CD4-positive, alpha-beta memory T cell (primary cell): ENCODE measurements around the gene FMN1. TPM values are rescaled to one million over a fixed set of nuclear protein-coding genes. Genes with fewer than 3 reads are reported as not detected.

Experiments used
- CTCF ChIA-PET: fragments of 350-600 bp; sonication (Branson Sonifier 250); formaldehyde crosslinking; loops from one replicate; lab custom pipeline; 2021; ENCODE audit warnings: inconsistent platforms; ENCODE audit not compliant: partially characterized antibody; lab: Charles Lee
- POLR2A ChIA-PET: fragments of 350-600 bp; sonication (Branson Sonifier 250); formaldehyde crosslinking; loops from one replicate; lab custom pipeline; 2021; ENCODE audit not compliant: partially characterized antibody; lab: Charles Lee
- DNase-seq, 5 donors: peaks; one replicate each; pipeline versions ENCODE4 v3.0.0 to v3.0.0-alpha.2; 2020 to 2022; ENCODE audit warnings: mixed read lengths in 1 of 5
- H3K27ac ChIP-seq: one replicate; pipeline ENCODE4 v1.7.0; 2013; ENCODE audit warnings: low read depth, low read length
- H3K27me3 ChIP-seq: 2 replicates; pipeline ENCODE4 v1.7.0; 2013; ENCODE audit warnings: mild to moderate bottlenecking, low read length, moderate library complexity; ENCODE audit not compliant: insufficient read depth
- H3K36me3 ChIP-seq: 2 replicates; pipeline ENCODE4 v1.7.0; 2013; ENCODE audit warnings: mild to moderate bottlenecking, low read length, moderate library complexity; ENCODE audit not compliant: insufficient read depth
- H3K4me1 ChIP-seq: 2 replicates; pipeline ENCODE4 v1.7.0; 2013; ENCODE audit warnings: mild to moderate bottlenecking, low read length, moderate library complexity; ENCODE audit not compliant: insufficient read depth
- H3K4me3 ChIP-seq, 2 donors: one replicate each; pipeline ENCODE4 v1.7.0; 2013; ENCODE audit warnings: low read length in 2 of 2, mild to moderate bottlenecking in 1 of 2
- H3K9me3 ChIP-seq, 2 donors: one replicate each; pipeline ENCODE4 v1.7.0; 2013; ENCODE audit warnings: low read length in 2 of 2, control low read depth in 1 of 2; ENCODE audit not compliant: control insufficient read depth in 1 of 2
- H3K27ac Mint-ChIP-seq, 7 donors: one replicate each; pipeline ENCODE4 v1.8.0; 2020 to 2021; ENCODE audit warnings: mixed read lengths in 7 of 7, mild to moderate bottlenecking in 6 of 7, inconsistent platforms in 3 of 7, moderate library complexity in 3 of 7
- H3K27me3 Mint-ChIP-seq, 2 donors: one replicate each; pipeline ENCODE4 v1.8.0; 2020 to 2021; ENCODE audit warnings: mixed read lengths in 2 of 2
- H3K36me3 Mint-ChIP-seq, 2 donors: one replicate each; pipeline ENCODE4 v1.8.0; 2020 to 2021; ENCODE audit warnings: mixed read lengths in 2 of 2, inconsistent platforms in 1 of 2, mild to moderate bottlenecking in 1 of 2
- H3K4me1 Mint-ChIP-seq, 4 donors: one replicate each; pipeline ENCODE4 v1.8.0; 2020 to 2021; ENCODE audit warnings: mixed read lengths in 4 of 4, mild to moderate bottlenecking in 1 of 4
- H3K4me3 Mint-ChIP-seq, 8 donors: one replicate each; pipeline ENCODE4 v1.8.0; 2020 to 2021; ENCODE audit warnings: mixed read lengths in 8 of 8, mild to moderate bottlenecking in 7 of 8, moderate library complexity in 6 of 8, inconsistent platforms in 3 of 8
- H3K9me3 Mint-ChIP-seq, 8 donors: one replicate each; pipeline ENCODE4 v1.8.0; 2020 to 2021; ENCODE audit warnings: mixed read lengths in 8 of 8, mild to moderate bottlenecking in 5 of 8, inconsistent platforms in 3 of 8, moderate library complexity in 1 of 8
- intact Hi-C: fragments of 100-400 bp; cut with micrococcal nuclease; formaldehyde crosslinking; loops from one replicate; pipeline ENCODE4 v1.15.1; 2023
- polyA plus RNA-seq, 2 donors: library from polyadenylated mRNA; unstranded; fragments of 300-500 nt; fragmentation: Illumina TruSeq; gene quantifications; one replicate each; pipeline ENCODE4 v1.2.3, GENCODE V29; 2021
- total RNA-seq, 2 experiments: library from RNA; stranded (reverse); gene quantifications; one replicate each; pipeline ENCODE4 v1.2.3, GENCODE V29; 2021

FMN1 gene
- total and polyA plus RNA-seq, 4 experiments from 2014 or later = 0.02 to 0.84 (median 0.38) TPM

DNA sequence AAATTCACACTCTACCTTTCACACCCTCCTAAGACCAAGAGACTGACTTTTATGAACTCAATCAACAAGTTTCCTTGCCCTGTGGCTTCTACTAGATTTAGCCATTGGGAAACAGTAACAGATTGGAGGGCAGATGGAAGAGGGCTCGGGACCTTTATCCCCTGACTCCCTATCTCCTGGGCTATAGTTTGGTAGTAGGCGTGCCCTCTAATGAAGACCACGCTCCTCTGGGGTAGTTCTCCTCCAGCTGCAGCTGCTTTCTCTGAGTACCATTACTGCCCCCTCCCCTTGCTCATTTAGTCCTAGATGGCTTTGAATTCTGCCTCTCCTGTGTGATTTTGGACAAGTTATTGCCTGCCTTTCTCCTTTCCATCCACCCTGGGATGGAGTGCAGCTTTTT lies 33.3 kb downstream of the FMN1 start:
- no peak for DNase-seq
- ChIA-PET POLR2A (no interaction called here), CTCF (no interaction called here)
- intact Hi-C loops = no loop called here
- Histone ChIP-seq H3K27me3 (no peaks in the 10 kb centered on the region), H3K4me1 (no peaks in the 10 kb centered on the region), H3K4me3 (no peak overlapping the region), H3K9me3 (no peaks in the 10 kb centered on the region), H3K36me3 (no peaks in the 10 kb centered on the region), H3K27ac (no peak overlapping the region)
- peaks cover 0 to 7% (median under 1%) of the 10 kb centered on the region in 4 donors for H3K4me1 Mint-ChIP-seq
- no peaks in the 10 kb centered on the region for H3K36me3 Mint-ChIP-seq
- no peak overlapping the region for H3K4me3 Mint-ChIP-seq
- H3K9me3 Mint-ChIP-seq = no peaks in the 10 kb centered on the region
- peaks cover 3 to 5% of the 10 kb centered on the region in 2 donors for H3K27me3 Mint-ChIP-seq
- peak overlapping the region in 1 of 7 donors; percentile 39 for H3K27ac Mint-ChIP-seq

GRCh38 chr15:33160581-33161165 lies 33.8 kb downstream of the FMN1 start:
- H3K36me3 Mint-ChIP-seq = no peaks in the 10 kb centered on the region
- H3K4me1 Mint-ChIP-seq = peaks cover 0 to 7% (median under 1%) of the 10 kb centered on the region in 4 donors
- ChIA-PET CTCF (no interaction called here), POLR2A (no interaction called here)
- Histone ChIP-seq H3K27me3 (no peaks in the 10 kb centered on the region), H3K27ac (no peak overlapping the region), H3K4me1 (no peaks in the 10 kb centered on the region), H3K36me3 (no peaks in the 10 kb centered on the region), H3K4me3 (no peak overlapping the region), H3K9me3 (no peaks in the 10 kb centered on the region)
- no peak for DNase-seq
- H3K27ac Mint-ChIP-seq = no peak overlapping the region
- H3K4me3 Mint-ChIP-seq = no peak overlapping the region
- H3K27me3 Mint-ChIP-seq = peaks cover 3 to 5% of the 10 kb centered on the region in 2 donors
- peaks cover 0 to 3% (median 0%) of the 10 kb centered on the region in 8 donors for H3K9me3 Mint-ChIP-seq
- intact Hi-C loops = no loop called here

DNA sequence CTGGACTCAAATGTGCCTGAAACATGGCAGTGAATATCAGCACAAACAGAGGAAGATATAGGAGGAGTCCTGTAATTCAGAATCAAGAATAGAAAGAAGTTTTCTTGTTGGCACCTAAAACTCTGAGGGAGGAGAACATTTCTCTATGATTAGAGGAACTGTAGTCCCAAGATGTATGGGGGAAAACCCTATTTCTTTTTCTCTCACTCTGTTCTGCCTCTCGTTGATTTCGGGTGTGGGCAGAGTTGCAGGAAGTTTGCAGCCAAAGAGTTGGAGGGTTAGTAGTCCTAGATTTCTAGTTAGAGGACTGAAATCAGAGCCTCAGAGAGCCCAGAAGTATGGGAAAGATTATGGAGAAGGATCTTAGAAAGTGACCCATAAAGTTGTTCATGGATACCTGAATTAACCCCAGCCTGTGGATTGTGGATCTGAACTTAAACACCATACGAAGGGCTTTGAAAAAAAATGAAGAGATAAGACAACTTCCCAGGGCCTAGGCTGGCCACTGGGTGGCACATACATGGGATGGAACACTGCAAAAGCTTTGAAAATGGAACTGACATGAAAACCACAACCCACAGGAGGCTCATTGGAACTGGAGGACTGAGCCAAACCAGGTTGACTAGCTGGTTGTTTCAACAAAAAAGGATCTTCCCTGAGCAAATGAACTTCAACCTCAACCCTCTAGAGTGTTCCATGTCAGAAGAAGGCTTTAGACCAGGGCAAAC lies 34.6 kb downstream of the FMN1 start:
- Mint-ChIP-seq H3K9me3 (peaks cover 0 to 3% (median 0%) of the 10 kb centered on the region in 8 donors), H3K36me3 (no peaks in the 10 kb centered on the region), H3K27ac (peak overlapping the region in 1 of 7 donors; percentile 32), H3K4me1 (peaks cover 0 to 7% (median under 1%) of the 10 kb centered on the region in 4 donors), H3K4me3 (no peak overlapping the region), H3K27me3 (peaks cover 4 to 8% of the 10 kb centered on the region in 2 donors)
- no peak for DNase-seq
- ChIA-PET POLR2A (no interaction called here), CTCF (no interaction called here)
- Histone ChIP-seq H3K27me3 (no peaks in the 10 kb centered on the region), H3K4me1 (no peaks in the 10 kb centered on the region), H3K4me3 (no peak overlapping the region), H3K9me3 (no peaks in the 10 kb centered on the region), H3K27ac (no peak overlapping the region), H3K36me3 (no peaks in the 10 kb centered on the region)
- intact Hi-C loops = no loop called here

GRCh38 chr15:33158366-33158765 lies 36.1 kb downstream of the FMN1 start:
- Histone ChIP-seq H3K27me3 (no peaks in the 10 kb centered on the region), H3K27ac (no peak overlapping the region), H3K4me3 (no peak overlapping the region), H3K4me1 (no peaks in the 10 kb centered on the region), H3K36me3 (no peaks in the 10 kb centered on the region), H3K9me3 (no peaks in the 10 kb centered on the region)
- peaks cover 5 to 9% of the 10 kb centered on the region in 2 donors for H3K27me3 Mint-ChIP-seq
- DNase-seq = no peak
- no peak overlapping the region for H3K4me3 Mint-ChIP-seq
- peaks cover 0 to 3% (median 0%) of the 10 kb centered on the region in 8 donors for H3K9me3 Mint-ChIP-seq
- peaks cover 0 to 7% (median under 1%) of the 10 kb centered on the region in 4 donors for H3K4me1 Mint-ChIP-seq
- no peak overlapping the region for H3K27ac Mint-ChIP-seq
- POLR2A ChIA-PET = no interaction called here
- no peaks in the 10 kb centered on the region for H3K36me3 Mint-ChIP-seq
- CTCF ChIA-PET = interaction anchor here (0.7 kb wide), 1 partner anchor 466 kb away, joined by 3 read pairs; no protein-coding TSS in a partner anchor
- intact Hi-C loops = no loop called here

DNA sequence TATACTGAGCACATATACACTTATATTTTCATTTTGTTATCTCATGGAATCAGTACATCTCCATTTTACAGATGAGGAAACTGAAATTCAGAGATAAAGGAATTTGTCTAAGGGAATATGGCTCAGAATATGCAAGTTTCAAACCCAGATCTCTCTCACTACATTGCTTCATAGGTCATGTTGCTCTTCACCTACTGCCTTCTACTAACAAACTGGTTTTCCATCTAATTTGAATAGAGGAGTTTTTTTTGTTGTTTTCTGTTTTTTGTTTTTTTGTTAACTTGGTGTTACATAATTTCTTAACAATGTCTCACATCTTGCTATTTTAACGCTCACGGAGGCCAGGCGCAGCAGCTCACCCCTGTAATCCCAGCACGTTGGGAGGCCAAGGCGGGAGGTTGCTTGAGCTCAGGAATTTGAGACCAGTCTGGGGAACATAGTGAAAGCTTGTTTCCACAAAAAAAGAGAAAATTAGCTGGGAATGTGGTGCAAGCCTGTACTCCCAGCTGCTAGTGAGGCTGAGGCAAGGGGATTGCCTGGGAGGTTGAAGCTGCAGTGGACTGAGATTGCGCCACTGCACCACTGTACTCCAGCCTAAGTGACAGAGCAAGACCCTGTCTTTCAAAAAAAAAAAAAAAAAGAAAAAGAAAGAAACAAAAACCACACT lies 37.0 kb downstream of the FMN1 start:
- Histone ChIP-seq H3K4me1 (no peaks in the 10 kb centered on the region), H3K27ac (no peak overlapping the region), H3K9me3 (no peaks in the 10 kb centered on the region), H3K4me3 (no peak overlapping the region), H3K36me3 (no peaks in the 10 kb centered on the region), H3K27me3 (no peaks in the 10 kb centered on the region)
- ChIA-PET CTCF (interaction anchor here (0.7 kb wide), 1 partner anchor 466 kb away, joined by 3 read pairs; no protein-coding TSS in a partner anchor), POLR2A (no interaction called here)
- H3K4me3 Mint-ChIP-seq = no peak overlapping the region
- intact Hi-C loops = no loop called here
- H3K27me3 Mint-ChIP-seq = peaks cover 5 to 8% of the 10 kb centered on the region in 2 donors
- no peak overlapping the region for H3K27ac Mint-ChIP-seq
- peaks cover 0 to 3% (median 0%) of the 10 kb centered on the region in 8 donors for H3K9me3 Mint-ChIP-seq
- H3K36me3 Mint-ChIP-seq = no peaks in the 10 kb centered on the region
- DNase-seq = no peak
- peaks cover 0 to 12% (median 1%) of the 10 kb centered on the region in 4 donors for H3K4me1 Mint-ChIP-seq

- Mint-ChIP-seq H3K36me3 (no peaks in the 10 kb centered on the region), H3K27ac (peak overlapping the region in 1 of 7 donors; percentile 31), H3K27me3 (peaks cover 4 to 5% of the 10 kb centered on the region in 2 donors), H3K4me3 (no peak overlapping the region), H3K9me3 (peaks cover 0 to 3% (median 0%) of the 10 kb centered on the region in 8 donors), H3K4me1 (peaks cover 0 to 17% (median under 1%) of the 10 kb centered on the region in 4 donors)
- Histone ChIP-seq H3K36me3 (no peaks in the 10 kb centered on the region), H3K4me1 (no peaks in the 10 kb centered on the region), H3K4me3 (no peak overlapping the region), H3K27me3 (no peaks in the 10 kb centered on the region), H3K9me3 (no peaks in the 10 kb centered on the region), H3K27ac (no peak overlapping the region)
- DNase-seq = no peak
- intact Hi-C loops = no loop called here
- CTCF ChIA-PET = no interaction called here
- POLR2A ChIA-PET = no interaction called here
Observed at GRCh38 chr15:33155691-33156420, 38.7 kb downstream of the FMN1 start.
